ENCODE data around the gene CLASRP.

DNA sequence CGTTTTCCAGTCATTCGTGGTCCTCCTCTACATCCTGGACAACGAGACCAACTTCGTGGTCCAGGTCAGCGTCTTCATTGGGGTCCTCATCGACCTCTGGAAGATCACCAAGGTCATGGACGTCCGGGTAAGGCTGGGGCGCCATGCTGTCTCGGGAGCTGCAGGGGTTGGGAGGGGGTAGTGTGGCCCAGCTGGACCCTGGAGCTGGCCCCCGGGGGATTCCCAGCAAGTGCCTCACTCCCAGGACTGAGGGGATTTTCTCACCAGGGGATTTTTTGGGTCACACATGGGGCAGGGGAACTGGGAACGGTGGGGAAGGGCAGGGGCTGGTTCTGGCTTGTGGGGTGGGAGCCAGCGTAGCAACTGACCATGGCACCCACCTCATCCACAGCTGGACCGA, 48.4 kb upstream of the CLASRP start:
- no peak for TF ChIP-seq POLR2A (IDR thresholded peaks at IDR 0.05)
- TF ChIP-seq, protein P1, sequence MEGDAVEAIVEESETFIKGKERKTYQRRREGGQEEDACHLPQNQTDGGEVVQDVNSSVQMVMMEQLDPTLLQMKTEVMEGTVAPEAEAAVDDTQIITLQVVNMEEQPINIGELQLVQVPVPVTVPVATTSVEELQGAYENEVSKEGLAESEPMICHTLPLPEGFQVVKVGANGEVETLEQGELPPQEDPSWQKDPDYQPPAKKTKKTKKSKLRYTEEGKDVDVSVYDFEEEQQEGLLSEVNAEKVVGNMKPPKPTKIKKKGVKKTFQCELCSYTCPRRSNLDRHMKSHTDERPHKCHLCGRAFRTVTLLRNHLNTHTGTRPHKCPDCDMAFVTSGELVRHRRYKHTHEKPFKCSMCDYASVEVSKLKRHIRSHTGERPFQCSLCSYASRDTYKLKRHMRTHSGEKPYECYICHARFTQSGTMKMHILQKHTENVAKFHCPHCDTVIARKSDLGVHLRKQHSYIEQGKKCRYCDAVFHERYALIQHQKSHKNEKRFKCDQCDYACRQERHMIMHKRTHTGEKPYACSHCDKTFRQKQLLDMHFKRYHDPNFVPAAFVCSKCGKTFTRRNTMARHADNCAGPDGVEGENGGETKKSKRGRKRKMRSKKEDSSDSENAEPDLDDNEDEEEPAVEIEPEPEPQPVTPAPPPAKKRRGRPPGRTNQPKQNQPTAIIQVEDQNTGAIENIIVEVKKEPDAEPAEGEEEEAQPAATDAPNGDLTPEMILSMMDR (IDR thresholded peaks at IDR 0.05) = no peak
